ENCODE measurements around the gene LRMDA. TPM values are rescaled to one million over a fixed set of nuclear protein-coding genes. Genes with fewer than 3 reads are reported as not detected.

The LRMDA gene
- total RNA-seq, 4 donors from 2014 or later: 0.88 to 14.1 (median 5.1) TPM; not detected in 1

DNA sequence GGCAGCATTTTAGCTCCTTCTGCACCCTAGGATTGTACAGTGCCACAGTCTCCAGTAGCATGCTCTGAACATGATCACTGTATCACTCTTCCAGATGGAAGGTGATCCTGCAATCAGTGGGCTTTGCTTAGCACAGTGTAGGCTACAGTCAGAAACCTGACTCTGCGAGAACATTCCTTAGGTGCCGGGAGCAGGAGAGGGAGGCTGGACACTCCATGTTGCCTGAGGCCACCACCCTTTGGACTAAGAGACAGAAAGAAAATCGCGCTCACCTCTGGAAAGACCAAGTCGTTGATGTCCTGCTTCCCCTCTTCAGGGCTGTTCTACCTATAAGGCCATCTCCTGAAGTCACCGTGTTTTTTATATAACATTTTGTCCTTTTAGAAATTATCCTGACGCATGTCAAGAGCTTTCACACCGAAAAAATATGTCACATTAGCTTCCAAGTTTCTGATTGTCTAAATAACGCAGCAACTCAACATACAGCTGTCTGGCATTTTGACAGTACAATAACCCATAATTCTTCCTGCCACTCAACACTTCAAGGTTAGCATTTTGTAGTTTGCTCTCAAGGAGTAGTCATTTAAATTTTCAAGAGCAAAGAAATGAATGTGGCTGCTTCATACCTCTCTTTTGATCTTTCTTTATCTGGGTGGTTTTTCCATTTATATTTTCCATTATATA lies 563.1 kb downstream of the LRMDA start:
- 77 to 87% methylated on average over 9 of the region's 9 CpGs for WGBS, 2 donors
- intact Hi-C loops (cut with DNase I): no loop called here

DNA sequence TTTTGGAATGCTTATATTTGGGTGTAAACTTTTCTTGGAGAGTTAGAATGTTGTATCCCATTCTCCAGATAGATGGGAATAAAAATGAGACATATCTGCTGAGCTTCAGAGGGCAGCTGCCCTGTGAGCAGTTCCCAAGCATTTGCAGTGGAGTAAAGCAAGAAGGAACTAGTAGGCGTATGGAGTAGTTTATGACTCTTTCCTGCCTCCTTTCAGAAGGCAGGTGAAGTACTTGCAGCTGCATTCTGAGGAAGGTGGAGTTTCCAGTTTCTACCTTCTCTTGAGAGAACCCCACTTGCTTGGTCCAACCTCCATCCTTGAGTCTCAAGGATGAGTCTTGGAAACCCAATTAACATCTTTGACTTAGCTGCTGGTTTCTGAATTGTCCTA lies 563.6 kb downstream of the LRMDA start:
- intact Hi-C loops (cut with DNase I): no loop called here
- Histone ChIP-seq H3K4me3 (no peak overlapping the region), H3K9me3 (no peaks in the 10 kb centered on the region), H3K36me3 (no peaks in the 10 kb centered on the region), H3K27me3 (no peaks in the 10 kb centered on the region), H3K27ac (no peak overlapping the region), H3K4me1 (no peaks in the 10 kb centered on the region)
- TF ChIP-seq, protein P1, sequence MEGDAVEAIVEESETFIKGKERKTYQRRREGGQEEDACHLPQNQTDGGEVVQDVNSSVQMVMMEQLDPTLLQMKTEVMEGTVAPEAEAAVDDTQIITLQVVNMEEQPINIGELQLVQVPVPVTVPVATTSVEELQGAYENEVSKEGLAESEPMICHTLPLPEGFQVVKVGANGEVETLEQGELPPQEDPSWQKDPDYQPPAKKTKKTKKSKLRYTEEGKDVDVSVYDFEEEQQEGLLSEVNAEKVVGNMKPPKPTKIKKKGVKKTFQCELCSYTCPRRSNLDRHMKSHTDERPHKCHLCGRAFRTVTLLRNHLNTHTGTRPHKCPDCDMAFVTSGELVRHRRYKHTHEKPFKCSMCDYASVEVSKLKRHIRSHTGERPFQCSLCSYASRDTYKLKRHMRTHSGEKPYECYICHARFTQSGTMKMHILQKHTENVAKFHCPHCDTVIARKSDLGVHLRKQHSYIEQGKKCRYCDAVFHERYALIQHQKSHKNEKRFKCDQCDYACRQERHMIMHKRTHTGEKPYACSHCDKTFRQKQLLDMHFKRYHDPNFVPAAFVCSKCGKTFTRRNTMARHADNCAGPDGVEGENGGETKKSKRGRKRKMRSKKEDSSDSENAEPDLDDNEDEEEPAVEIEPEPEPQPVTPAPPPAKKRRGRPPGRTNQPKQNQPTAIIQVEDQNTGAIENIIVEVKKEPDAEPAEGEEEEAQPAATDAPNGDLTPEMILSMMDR (IDR thresholded peaks at IDR 0.05): no peak
- no peak for TF ChIP-seq POLR2A (IDR thresholded peaks at IDR 0.05)
- DNase-seq: no peak
- 88 to 100% methylated on average over 1 of the region's 1 CpG for WGBS, 2 donors

More for the DNA sequence above, 563.1 kb downstream of the LRMDA start:
- H3K4me1 ChIP-seq: no peaks in the 10 kb centered on the region
- no peak overlapping the region for H3K27ac ChIP-seq
- no peaks in the 10 kb centered on the region for H3K36me3 ChIP-seq
- no peaks in the 10 kb centered on the region for H3K27me3 ChIP-seq
- no peak overlapping the region for H3K4me3 ChIP-seq
- no peak for DNase-seq
- no peaks in the 10 kb centered on the region for H3K9me3 ChIP-seq
- no peak for TF ChIP-seq POLR2A (IDR thresholded peaks at IDR 0.05)
- TF ChIP-seq, protein P1 (IDR thresholded peaks at IDR 0.05): no peak

DNA sequence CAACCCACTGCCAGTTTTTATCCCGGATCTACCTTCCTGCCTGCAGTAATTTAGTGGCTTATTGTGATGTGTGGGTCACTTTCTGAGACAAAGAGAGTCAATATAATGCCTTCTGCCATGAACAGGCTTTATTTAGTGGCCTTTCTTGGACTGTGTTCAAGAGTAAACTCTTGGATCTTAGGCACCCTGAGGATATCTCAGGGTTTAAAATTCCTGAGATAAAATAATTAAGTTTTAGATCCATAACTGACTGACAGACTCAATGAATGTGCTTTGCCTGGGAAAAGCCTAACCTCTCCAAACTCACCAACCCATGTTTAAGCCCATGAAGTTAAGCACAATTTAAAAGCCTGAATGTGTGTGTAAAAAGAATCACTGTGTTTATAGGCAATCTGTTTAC lies 564.3 kb downstream of the LRMDA start:
- Histone ChIP-seq H3K27me3 (no peaks in the 10 kb centered on the region), H3K4me3 (no peak overlapping the region), H3K4me1 (no peaks in the 10 kb centered on the region), H3K27ac (no peak overlapping the region), H3K36me3 (no peaks in the 10 kb centered on the region), H3K9me3 (no peaks in the 10 kb centered on the region)
- no peak for DNase-seq
- TF ChIP-seq, protein P1 (IDR thresholded peaks at IDR 0.05): no peak
- WGBS, 2 donors: 50 to 58% methylated on average over 1 of the region's 1 CpG
- intact Hi-C loops (cut with DNase I): no loop called here

DNA sequence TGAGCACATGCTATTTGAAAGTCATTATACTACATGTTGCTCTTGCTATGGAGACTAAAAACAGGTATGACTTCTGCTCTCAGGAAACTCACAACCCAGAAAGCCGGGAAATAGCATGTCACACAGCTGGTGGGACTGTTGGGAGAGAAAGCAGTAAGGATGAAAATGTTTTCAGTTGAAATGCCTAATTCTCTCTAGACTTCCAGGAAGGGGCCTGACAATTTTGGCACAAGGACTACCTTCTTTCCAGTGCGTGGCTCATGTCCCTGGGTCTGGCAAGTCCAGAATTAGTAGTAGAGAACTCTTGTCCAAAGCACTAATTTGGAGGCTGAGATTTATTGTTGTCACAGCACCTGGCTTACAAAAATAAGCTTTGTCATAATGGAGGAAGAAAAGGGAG lies 567.6 kb downstream of the LRMDA start:
- Histone ChIP-seq H3K4me1 (no peaks in the 10 kb centered on the region), H3K4me3 (no peak overlapping the region), H3K9me3 (no peaks in the 10 kb centered on the region), H3K27me3 (no peaks in the 10 kb centered on the region), H3K36me3 (no peaks in the 10 kb centered on the region), H3K27ac (no peak overlapping the region)
- intact Hi-C loops (cut with DNase I): no loop called here
- DNase-seq: no peak
- 71 to 81% methylated on average over 2 of the region's 2 CpGs for WGBS, 2 donors
- TF ChIP-seq, protein P1 (IDR thresholded peaks at IDR 0.05): no peak
- no peak for TF ChIP-seq POLR2A (IDR thresholded peaks at IDR 0.05)

DNA sequence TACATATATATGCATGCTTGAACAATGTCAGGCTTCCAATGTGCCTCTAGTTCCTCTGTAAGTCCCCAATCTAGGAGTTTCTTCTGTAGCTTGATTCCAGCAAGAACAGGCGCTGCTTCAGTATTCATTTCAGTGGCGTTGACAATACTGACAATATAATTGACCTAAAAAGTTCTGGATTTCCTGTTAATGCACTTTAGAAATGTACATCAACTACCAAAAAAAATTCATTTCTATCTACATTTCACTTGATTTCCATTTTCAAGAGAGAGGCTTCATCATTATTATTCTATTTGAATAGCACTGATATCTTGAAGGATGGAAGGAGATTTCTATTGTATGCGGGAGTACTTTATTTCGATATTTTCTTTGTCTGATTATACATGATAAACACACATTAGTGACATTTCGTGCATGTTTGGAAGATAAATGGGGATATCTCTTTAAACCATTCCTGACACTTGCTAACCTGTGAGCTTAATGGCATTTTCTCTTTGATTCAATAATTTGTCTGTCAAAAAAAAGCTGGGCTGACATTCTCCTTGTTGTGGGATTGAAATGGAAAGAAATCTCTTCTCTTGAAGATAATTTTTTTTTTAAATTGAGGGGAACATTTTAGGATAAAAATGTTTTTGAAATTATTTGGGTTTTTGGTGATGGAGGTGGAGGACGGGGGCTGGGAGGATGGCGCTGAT lies 568.2 kb downstream of the LRMDA start:
- Histone ChIP-seq H3K27ac (no peak overlapping the region), H3K27me3 (no peaks in the 10 kb centered on the region), H3K36me3 (no peaks in the 10 kb centered on the region), H3K9me3 (no peaks in the 10 kb centered on the region), H3K4me3 (no peak overlapping the region), H3K4me1 (no peaks in the 10 kb centered on the region)
- 87 to 88% methylated on average over 7 of the region's 7 CpGs for WGBS, 2 donors
- intact Hi-C loops (cut with DNase I): no loop called here
- TF ChIP-seq POLR2A (IDR thresholded peaks at IDR 0.05): no peak
- TF ChIP-seq, protein P1 (IDR thresholded peaks at IDR 0.05): no peak
- DNase-seq: no peak
